Sigmoid colon (tissue), 3 donors: ENCODE measurements around the gene SPAG16.

Experiments
- POLR2A ChIP-seq, 2 donors: fragments of 450-650 bp; IDR thresholded peaks; one replicate each; pipeline ENCODE4 v1.6.1; 2016; ENCODE audit warnings: antibody characterized with exemption in 2 of 2, mild to moderate bottlenecking in 2 of 2, moderate library complexity in 2 of 2
- TF ChIP-seq, protein P1 (sequence below), 4 experiments: fragments of 450-650 bp in 3 of 4; fragments of 200-600 bp in 1 of 4; IDR thresholded peaks; one replicate each; pipeline ENCODE4 v1.5.1; 2016 to 2019; ENCODE audit warnings: antibody characterized with exemption in 4 of 4, mild to moderate bottlenecking in 3 of 4, moderate library complexity in 2 of 4

DNA sequence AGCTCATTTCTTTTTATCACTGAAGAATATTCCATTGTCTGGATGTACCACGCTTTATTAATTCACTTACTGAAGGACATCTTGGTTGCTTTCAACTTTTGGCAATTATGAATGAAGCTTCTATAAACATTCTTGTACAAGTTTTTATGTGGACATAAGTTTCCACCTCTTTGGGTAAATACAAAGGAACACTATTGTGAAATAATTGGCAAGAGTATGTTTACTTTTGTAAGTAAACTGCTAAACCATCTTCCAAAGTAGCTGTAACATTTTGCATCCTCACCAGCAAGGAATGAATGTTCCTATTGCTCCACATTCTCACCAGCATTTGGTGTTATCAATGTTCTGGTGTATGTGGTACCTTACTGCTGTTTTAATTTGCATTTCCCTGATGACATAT lies 1110.8 kb downstream of the SPAG16 start:
- TF ChIP-seq, protein P1, sequence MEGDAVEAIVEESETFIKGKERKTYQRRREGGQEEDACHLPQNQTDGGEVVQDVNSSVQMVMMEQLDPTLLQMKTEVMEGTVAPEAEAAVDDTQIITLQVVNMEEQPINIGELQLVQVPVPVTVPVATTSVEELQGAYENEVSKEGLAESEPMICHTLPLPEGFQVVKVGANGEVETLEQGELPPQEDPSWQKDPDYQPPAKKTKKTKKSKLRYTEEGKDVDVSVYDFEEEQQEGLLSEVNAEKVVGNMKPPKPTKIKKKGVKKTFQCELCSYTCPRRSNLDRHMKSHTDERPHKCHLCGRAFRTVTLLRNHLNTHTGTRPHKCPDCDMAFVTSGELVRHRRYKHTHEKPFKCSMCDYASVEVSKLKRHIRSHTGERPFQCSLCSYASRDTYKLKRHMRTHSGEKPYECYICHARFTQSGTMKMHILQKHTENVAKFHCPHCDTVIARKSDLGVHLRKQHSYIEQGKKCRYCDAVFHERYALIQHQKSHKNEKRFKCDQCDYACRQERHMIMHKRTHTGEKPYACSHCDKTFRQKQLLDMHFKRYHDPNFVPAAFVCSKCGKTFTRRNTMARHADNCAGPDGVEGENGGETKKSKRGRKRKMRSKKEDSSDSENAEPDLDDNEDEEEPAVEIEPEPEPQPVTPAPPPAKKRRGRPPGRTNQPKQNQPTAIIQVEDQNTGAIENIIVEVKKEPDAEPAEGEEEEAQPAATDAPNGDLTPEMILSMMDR (IDR thresholded peaks at IDR 0.05) = no peak
- no peak for TF ChIP-seq POLR2A (IDR thresholded peaks at IDR 0.05)
